B cell (primary cell): ENCODE results near the gene NFASC. TPM values are rescaled to one million over a fixed set of nuclear protein-coding genes. Genes with fewer than 3 reads are reported as not detected.

Experiments
- ATAC-seq: fragments of 200-7000 bp; cut with Tn5 transposase; one replicate; pipeline ENCODE4 v1.10.0; 2021; ENCODE audit warnings: low read depth, mild to moderate bottlenecking, moderate number of reproducible peaks, moderate library complexity
- CTCF ChIA-PET: fragments of 350-600 bp; sonication (Branson Sonifier 250); formaldehyde crosslinking; loops from one replicate; lab custom pipeline; 2021; ENCODE audit warnings: antibody characterized with exemption, inconsistent platforms; lab: Charles Lee
- POLR2A ChIA-PET: fragments of 350-600 bp; sonication (Branson Sonifier 250); formaldehyde crosslinking; loops from one replicate; lab custom pipeline; 2021; ENCODE audit warnings: antibody characterized with exemption; lab: Charles Lee
- DNase-seq: peaks from one replicate; pipeline ENCODE4 v3.0.0; 2013
- H2AFZ ChIP-seq: 2 replicates; pipeline ENCODE4 v1.6.1; 2012; ENCODE audit warnings: mild to moderate bottlenecking, low read depth, low read length; ENCODE audit not compliant: insufficient read depth, poor library complexity, severe bottlenecking
- H3K27ac ChIP-seq, 2 donors: 1 replicate in 1 of 2; 2 replicates in 1 of 2; pipeline ENCODE4 v1.5.1; 2012 to 2013; ENCODE audit warnings: low read length in 2 of 2, mild to moderate bottlenecking in 2 of 2, moderate library complexity in 1 of 2
- H3K27me3 ChIP-seq, 4 experiments: fragments of 200-600 bp in 1 of 4; sonication (generic) in 1 of 4; replicated peaks in 1 of 4; 1 replicate in 2 of 4; 2 replicates in 2 of 4; pipeline versions ENCODE4 v1.6.1 to v1.7.0; 2013 to 2016; ENCODE audit warnings: low read length in 3 of 4, mild to moderate bottlenecking in 2 of 4, mixed read lengths in 1 of 4, moderate library complexity in 1 of 4; ENCODE audit not compliant: insufficient read depth in 4 of 4, control insufficient read depth in 3 of 4; ENCODE audit errors: control extremely low read depth in 1 of 4
- H3K36me3 ChIP-seq, 2 experiments: replicated peaks in 1 of 2; 1 replicate in 1 of 2; 2 replicates in 1 of 2; pipeline versions ENCODE4 v1.6.1 to v1.7.1; 2013; ENCODE audit warnings: low read length in 1 of 2; ENCODE audit not compliant: insufficient read depth in 2 of 2, control insufficient read depth in 1 of 2; ENCODE audit errors: control extremely low read depth in 1 of 2, extremely low read depth in 1 of 2
- H3K4me1 ChIP-seq, 2 donors: fragments of 200-600 bp in 1 of 2; sonication (generic) in 1 of 2; 1 replicate in 1 of 2; 2 replicates in 1 of 2; pipeline versions ENCODE4 v1.5.1 to v1.6.1; 2013 to 2017; ENCODE audit warnings: low read length in 2 of 2; ENCODE audit not compliant: control insufficient read depth in 2 of 2, insufficient read depth in 2 of 2
- H3K4me2 ChIP-seq: replicated peaks from 2 replicates; pipeline ENCODE3; 2012; ENCODE audit warnings: mild to moderate bottlenecking, low read depth, low read length; ENCODE audit not compliant: poor library complexity, severe bottlenecking
- H3K4me3 ChIP-seq, 5 experiments: fragments of 200-600 bp in 1 of 5; sonication (generic) in 1 of 5; 1 replicate in 3 of 5; 2 replicates in 2 of 5; pipeline versions ENCODE4 v1.5.1 to v1.7.0; 2011 to 2016; ENCODE audit warnings: low read length in 4 of 5, mild to moderate bottlenecking in 4 of 5, low read depth in 2 of 5, control low read depth in 1 of 5, moderate library complexity in 1 of 5; ENCODE audit not compliant: insufficient read depth in 1 of 5; ENCODE audit errors: control extremely low read depth in 1 of 5, extremely low read depth in 1 of 5
- H3K79me2 ChIP-seq: fragments of 200-600 bp; sonication (generic); one replicate; pipeline ENCODE4 v1.6.0; 2016; ENCODE audit warnings: low read length; ENCODE audit not compliant: control insufficient read depth, insufficient read depth
- H3K9ac ChIP-seq: fragments of 200-600 bp; sonication (generic); 2 replicates; pipeline ENCODE4 v1.6.1; 2017; ENCODE audit warnings: mild to moderate bottlenecking, low read length, moderate library complexity
- H3K9me3 ChIP-seq, 3 donors: one replicate each; pipeline versions ENCODE4 v1.6.1 to v1.7.1; 2013; ENCODE audit warnings: low read length in 2 of 3; ENCODE audit not compliant: control insufficient read depth in 2 of 3, insufficient read depth in 1 of 3; ENCODE audit errors: control extremely low read depth in 1 of 3
- H4K20me1 ChIP-seq: 2 replicates; pipeline ENCODE4 v1.6.0; 2012; ENCODE audit warnings: mild to moderate bottlenecking, low read length; ENCODE audit not compliant: insufficient read depth, control insufficient read depth, poor library complexity, severe bottlenecking
- H3K27ac Mint-ChIP-seq: one replicate; pipeline ENCODE4 v1.8.0; 2021; ENCODE audit warnings: mixed read lengths
- H3K27me3 Mint-ChIP-seq: one replicate; pipeline ENCODE4 v1.8.0; 2021; ENCODE audit warnings: mixed read lengths
- H3K4me1 Mint-ChIP-seq: one replicate; pipeline ENCODE4 v1.8.0; 2021; ENCODE audit warnings: mixed read lengths
- H3K4me3 Mint-ChIP-seq: one replicate; pipeline ENCODE4 v1.8.0; 2021; ENCODE audit warnings: mixed read lengths
- H3K9me3 Mint-ChIP-seq: one replicate; pipeline ENCODE4 v1.8.0; 2022; ENCODE audit warnings: mixed read lengths; ENCODE audit not compliant: insufficient read depth
- EZH2 ChIP-seq: IDR thresholded peaks from 2 replicates; pipeline ENCODE4 v1.6.1; 2012; ENCODE audit warnings: borderline replicate concordance, low read depth, mild to moderate bottlenecking, moderate library complexity, low read length; ENCODE audit not compliant: insufficient read depth, poor library complexity, severe bottlenecking
- WGBS: methylation state at CpG from one replicate; pipeline ENCODE4 v1.1.5; 2013; ENCODE audit warnings: missing lambda C conversion rate; ENCODE audit not compliant: insufficient coverage; 5-methylcytosine and 5-hydroxymethylcytosine counted together
- intact Hi-C: fragments of 100-400 bp; cut with micrococcal nuclease; formaldehyde crosslinking; loops from one replicate; pipeline ENCODE4 v1.10.0; 2022
- polyA plus RNA-seq: library from polyadenylated mRNA; depleted of rRNA; stranded (reverse); fragments of >200 nt; gene quantifications from 2 replicates; pipeline ENCODE4 v1.2.3, GENCODE V29; 2012
- total RNA-seq, 2 donors: library from RNA; stranded (reverse); fragments of 120-200 nt in 1 of 2; gene quantifications; 1 replicate in 1 of 2; 2 replicates in 1 of 2; pipeline versions ENCODE4 v1.2.3 to v1.2.4, GENCODE V29; 2013 to 2022
- TF ChIP-seq, protein P1 (sequence below): fragments of 200-600 bp; IDR thresholded peaks from one replicate; pipeline ENCODE4 v1.8.0; 2022; ENCODE audit warnings: antibody characterized with exemption, mild to moderate bottlenecking

The NFASC gene
- total and polyA plus RNA-seq, 2 donors (not counting 1 experiment from before 2014, with no cell fraction given): 0.06 to 0.39 TPM

DNA sequence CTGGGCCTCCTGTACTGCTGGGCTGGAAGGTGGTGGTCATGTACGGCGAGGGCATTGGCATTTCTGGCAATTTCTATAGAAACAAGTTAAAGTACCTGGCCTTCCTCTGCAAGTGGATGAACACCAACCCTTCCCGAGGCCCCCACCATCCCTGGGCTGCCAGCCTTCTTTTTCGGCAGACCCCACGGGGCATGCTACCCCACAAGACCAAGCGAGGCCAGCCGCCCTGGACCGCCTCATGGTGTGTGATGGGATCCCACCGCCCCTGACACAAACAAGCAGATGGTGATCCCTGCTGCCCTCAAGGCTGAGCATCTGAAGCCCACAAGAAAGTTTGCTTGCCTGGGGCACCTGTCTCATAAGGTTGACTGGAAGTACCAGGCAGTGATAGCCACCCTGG lies 76.0 kb downstream of the NFASC start:
- no peak overlapping the region for H2AFZ ChIP-seq
- peaks cover 0 to 12% (median 2%) of the 10 kb centered on the region in 4 experiments for H3K27me3 ChIP-seq
- peaks cover 0 to 7% of the 10 kb centered on the region in 2 donors for H3K4me1 ChIP-seq
- H3K4me3 ChIP-seq: no peak overlapping the region
- Mint-ChIP-seq H3K27ac (no peak overlapping the region), H3K9me3 (no peaks in the 10 kb centered on the region), H3K27me3 (peaks cover 7% of the 10 kb centered on the region), H3K4me1 (peaks cover 6% of the 10 kb centered on the region), H3K4me3 (no peak overlapping the region)
- no peak overlapping the region for H3K27ac ChIP-seq
- ChIA-PET CTCF (no interaction called here), POLR2A (no interaction called here)
- TF ChIP-seq, protein P1, sequence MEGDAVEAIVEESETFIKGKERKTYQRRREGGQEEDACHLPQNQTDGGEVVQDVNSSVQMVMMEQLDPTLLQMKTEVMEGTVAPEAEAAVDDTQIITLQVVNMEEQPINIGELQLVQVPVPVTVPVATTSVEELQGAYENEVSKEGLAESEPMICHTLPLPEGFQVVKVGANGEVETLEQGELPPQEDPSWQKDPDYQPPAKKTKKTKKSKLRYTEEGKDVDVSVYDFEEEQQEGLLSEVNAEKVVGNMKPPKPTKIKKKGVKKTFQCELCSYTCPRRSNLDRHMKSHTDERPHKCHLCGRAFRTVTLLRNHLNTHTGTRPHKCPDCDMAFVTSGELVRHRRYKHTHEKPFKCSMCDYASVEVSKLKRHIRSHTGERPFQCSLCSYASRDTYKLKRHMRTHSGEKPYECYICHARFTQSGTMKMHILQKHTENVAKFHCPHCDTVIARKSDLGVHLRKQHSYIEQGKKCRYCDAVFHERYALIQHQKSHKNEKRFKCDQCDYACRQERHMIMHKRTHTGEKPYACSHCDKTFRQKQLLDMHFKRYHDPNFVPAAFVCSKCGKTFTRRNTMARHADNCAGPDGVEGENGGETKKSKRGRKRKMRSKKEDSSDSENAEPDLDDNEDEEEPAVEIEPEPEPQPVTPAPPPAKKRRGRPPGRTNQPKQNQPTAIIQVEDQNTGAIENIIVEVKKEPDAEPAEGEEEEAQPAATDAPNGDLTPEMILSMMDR: no peak
- no peak for TF ChIP-seq EZH2
- H3K79me2 ChIP-seq: no peaks in the 10 kb centered on the region
- no peak for DNase-seq
- no peak overlapping the region for H3K9ac ChIP-seq
- H3K9me3 ChIP-seq: no peaks in the 10 kb centered on the region
- intact Hi-C loops: no loop called here
- no peaks in the 10 kb centered on the region for H3K36me3 ChIP-seq
- H4K20me1 ChIP-seq: no peaks in the 10 kb centered on the region
- WGBS: 98% methylated on average over 8 of the region's 9 CpGs
- no peak overlapping the region for H3K4me2 ChIP-seq
- ATAC-seq: no peak

- 98% methylated on average over 7 of the region's 8 CpGs for WGBS
- Histone ChIP-seq H3K4me1 (peaks cover 0 to 7% of the 10 kb centered on the region in 2 donors), H3K4me2 (no peak overlapping the region), H3K27ac (no peak overlapping the region), H3K27me3 (peaks cover 0 to 7% (median 2%) of the 10 kb centered on the region in 4 experiments), H3K4me3 (no peak overlapping the region), H4K20me1 (no peaks in the 10 kb centered on the region), H3K36me3 (no peaks in the 10 kb centered on the region), H3K79me2 (no peaks in the 10 kb centered on the region), H2AFZ (no peak overlapping the region), H3K9me3 (no peaks in the 10 kb centered on the region), H3K9ac (no peak overlapping the region)
- no peak overlapping the region for H3K4me3 Mint-ChIP-seq
- peaks cover 11% of the 10 kb centered on the region for H3K27me3 Mint-ChIP-seq
- H3K4me1 Mint-ChIP-seq: peaks cover 6% of the 10 kb centered on the region
- TF ChIP-seq, protein P1: no peak
- no peak for TF ChIP-seq EZH2
- CTCF ChIA-PET: no interaction called here
- intact Hi-C loops: no loop called here
- POLR2A ChIA-PET: no interaction called here
- no peak for ATAC-seq
- no peaks in the 10 kb centered on the region for H3K9me3 Mint-ChIP-seq
- no peak overlapping the region for H3K27ac Mint-ChIP-seq
- no peak for DNase-seq
Measured at GRCh38 chr1:204947338-204947737, 76.7 kb downstream of the NFASC start.
